Lower leg skin (tissue), 4 donors: ENCODE measurements around the gene LELP1. TPM values are rescaled to one million over a fixed set of nuclear protein-coding genes. Genes with fewer than 3 reads are reported as not detected.

Experiments
- DNase-seq, 2 donors: peaks; one replicate each; pipeline ENCODE4 v3.0.0-alpha.2; 2019; ENCODE audit warnings: low spot score in 2 of 2
- H3K4me3 ChIP-seq: fragments of 200-600 bp; sonication (generic); 2 replicates; pipeline ENCODE4 v1.5.1; 2017; ENCODE audit warnings: mild to moderate bottlenecking, low read depth; ENCODE audit not compliant: poor library complexity, severe bottlenecking
- CTCF ChIP-seq, 3 donors: fragments of 450-650 bp; IDR thresholded peaks; one replicate each; pipeline ENCODE4 v1.5.1; 2016; ENCODE audit warnings: antibody characterized with exemption in 3 of 3, mild to moderate bottlenecking in 3 of 3, moderate library complexity in 2 of 3
- POLR2A ChIP-seq, 2 donors: fragments of 450-650 bp; IDR thresholded peaks; one replicate each; pipeline ENCODE4 v1.6.1; 2016 to 2017; ENCODE audit warnings: antibody characterized with exemption in 2 of 2, mild to moderate bottlenecking in 1 of 2, moderate library complexity in 1 of 2
- WGBS, 2 donors: methylation state at CpG; one replicate each; pipeline ENCODE4 v1.1.5; 2018; 5-methylcytosine and 5-hydroxymethylcytosine counted together
- intact Hi-C: fragments of 100-400 bp; cut with DNase I; formaldehyde crosslinking; loops from one replicate; pipeline ENCODE4 v1.15.0; 2023; ENCODE audit warnings: low total_unique reads
- total RNA-seq, 4 donors: library from RNA; depleted of rRNA; stranded (reverse); fragments of >200 nt; gene quantifications; one replicate each; pipeline ENCODE4 v1.1.0, GENCODE V29; 2016

LELP1 gene
- total RNA-seq, 4 donors from 2014 or later: not detected

GRCh38 chr1:153231785-153232184 lies 28.6 kb downstream of the LELP1 start:
- 63 to 67% methylated on average over 2 of the region's 2 CpGs for WGBS, 2 donors
- no peak for DNase-seq
- intact Hi-C loops: no loop called here
- no peak overlapping the region for H3K4me3 ChIP-seq
- TF ChIP-seq POLR2A (IDR thresholded peaks at IDR 0.05): no peak
- TF ChIP-seq CTCF (IDR thresholded peaks at IDR 0.05): no peak

- DNase-seq: no peak
- H3K4me3 ChIP-seq: no peak overlapping the region
- no peak for TF ChIP-seq CTCF (IDR thresholded peaks at IDR 0.05)
- no peak for TF ChIP-seq POLR2A (IDR thresholded peaks at IDR 0.05)
- WGBS, 2 donors: 56 to 63% methylated on average over 3 of the region's 3 CpGs
- intact Hi-C loops: no loop called here
Measured at GRCh38 chr1:153232553-153232952, 29.3 kb downstream of the LELP1 start.

- no peak for TF ChIP-seq POLR2A (IDR thresholded peaks at IDR 0.05)
- TF ChIP-seq CTCF (IDR thresholded peaks at IDR 0.05): no peak
- DNase-seq: no peak
Measured at GRCh38 chr1:153233448-153233847, 30.2 kb downstream of the LELP1 start.

GRCh38 chr1:153238527-153238926 lies 35.3 kb downstream of the LELP1 start:
- intact Hi-C loops: no loop called here
- no peak for DNase-seq
- TF ChIP-seq POLR2A (IDR thresholded peaks at IDR 0.05) (no peak), CTCF (IDR thresholded peaks at IDR 0.05) (no peak)
- H3K4me3 ChIP-seq: no peak overlapping the region
- 30 to 50% methylated on average over 2 of the region's 2 CpGs for WGBS, 2 donors

More at GRCh38 chr1:153233448-153233847, 30.2 kb downstream of the LELP1 start:
- 78 to 83% methylated on average over 1 of the region's 1 CpG for WGBS, 2 donors
- intact Hi-C loops: no loop called here
- H3K4me3 ChIP-seq: no peak overlapping the region

GRCh38 chr1:153242160-153242559 lies 38.9 kb downstream of the LELP1 start:
- no peak for TF ChIP-seq CTCF (IDR thresholded peaks at IDR 0.05)
- no peak for TF ChIP-seq POLR2A (IDR thresholded peaks at IDR 0.05)
- H3K4me3 ChIP-seq: no peak overlapping the region
- 69 to 82% methylated on average over 1 of the region's 1 CpG for WGBS, 2 donors
- DNase-seq: no peak
- intact Hi-C loops: no loop called here

GRCh38 chr1:153245466-153245865 lies 42.2 kb downstream of the LELP1 start:
- DNase-seq: no peak
- no peak for TF ChIP-seq POLR2A (IDR thresholded peaks at IDR 0.05)
- TF ChIP-seq CTCF (IDR thresholded peaks at IDR 0.05): no peak
- intact Hi-C loops: no loop called here
- WGBS, 2 donors: 87 to 89% methylated on average over 4 of the region's 4 CpGs
- H3K4me3 ChIP-seq: no peak overlapping the region
